ENCODE measurements around the gene ARID3A.

DNA sequence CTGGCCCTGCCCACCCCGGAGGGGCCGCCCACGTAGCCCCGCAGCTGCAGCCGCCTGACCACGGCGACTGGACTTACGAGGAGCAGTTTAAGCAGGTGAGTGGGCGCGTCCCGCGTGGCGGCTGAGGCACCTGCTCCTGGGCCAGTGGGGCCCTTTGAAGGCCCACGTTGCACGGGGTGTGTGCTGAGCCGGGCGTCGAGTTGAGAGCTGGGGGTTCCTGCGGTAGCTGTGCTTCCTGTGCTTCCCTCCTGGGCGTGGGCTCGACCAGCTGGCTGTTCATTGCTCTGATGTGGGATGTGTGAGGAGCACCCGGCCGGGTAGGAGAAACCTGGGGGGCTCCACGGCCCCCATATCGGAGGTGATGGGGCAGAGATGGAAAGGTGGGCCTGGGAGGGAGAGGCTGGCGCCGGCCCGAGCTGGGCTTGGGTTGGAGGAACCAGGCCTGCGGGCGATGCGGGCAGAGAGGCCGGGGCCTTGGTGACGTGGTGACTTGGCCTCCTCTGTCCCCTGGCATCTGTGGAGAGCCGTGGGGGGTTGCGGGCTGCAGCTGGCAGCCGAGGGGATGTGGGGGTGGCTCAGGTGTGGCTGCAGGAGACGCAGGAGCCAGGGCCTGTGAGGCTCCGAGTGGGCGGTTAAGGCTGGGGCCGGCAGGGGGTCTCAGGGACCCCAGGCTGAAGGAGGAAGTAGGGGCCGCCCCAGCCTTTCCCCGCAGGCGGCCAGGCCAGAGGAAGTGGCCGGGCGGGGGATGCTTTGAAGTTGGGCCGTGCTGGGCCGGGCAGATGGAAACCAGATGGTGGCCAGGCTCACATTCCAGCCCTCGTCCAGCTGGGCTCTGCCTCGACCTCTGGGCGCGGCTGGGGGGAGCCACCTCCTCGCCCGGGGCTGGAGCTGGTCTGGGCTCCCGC, 7.1 kb downstream of the ARID3A start:
- TF ChIP-seq ZNF274 (IDR thresholded peaks at IDR 0.05; ENCODE audit: low read depth, low read length), result no peak
- TF ChIP-seq YY1 (IDR thresholded peaks at IDR 0.05; ENCODE audit: insufficient read depth, insufficient read length), result no peak
- no peak for TF ChIP-seq SUZ12 (IDR thresholded peaks at IDR 0.05; ENCODE audit: extremely low read depth, insufficient read depth, insufficient read length)
